Astrocyte of the spinal cord (primary cell): Measurements from ENCODE around the gene NEURL1B.

Experiments used
- DNase-seq: peaks from one replicate; pipeline ENCODE4 v3.0.0; 2011; ENCODE audit warnings: low read depth, low spot score
- H3K4me3 ChIP-seq: 2 replicates; pipeline ENCODE4 v1.5.1; 2011; ENCODE audit warnings: low read depth, mild to moderate bottlenecking, low read length, moderate library complexity
- CTCF ChIP-seq: IDR thresholded peaks from 2 replicates; pipeline ENCODE4 v1.5.1; 2012; ENCODE audit warnings: low read depth, mild to moderate bottlenecking, low read length, inconsistent platforms
- in situ Hi-C: cut with HindIII; loops from 2 replicates; pipeline ENCODE4 v1.10.0; 2017; ENCODE audit warnings: low sequenced_read_pairs

The NEURL1B gene

GRCh38 chr5:172681421-172681820 lies 40.4 kb downstream of the NEURL1B start:
- DNase-seq, result no peak
- no peak for TF ChIP-seq CTCF
- no peak overlapping the region for H3K4me3 ChIP-seq
- in situ Hi-C loops, result no loop called here

GRCh38 chr5:172683264-172683644 lies 42.2 kb downstream of the NEURL1B start:
- in situ Hi-C loops, result no loop called here

GRCh38 chr5:172683645-172684471 lies 42.8 kb downstream of the NEURL1B start:
- no peak for DNase-seq
- no peak for TF ChIP-seq CTCF
- H3K4me3 ChIP-seq, result no peak overlapping the region
- in situ Hi-C loops, result no loop called here

More at GRCh38 chr5:172683264-172683644, 42.2 kb downstream of the NEURL1B start:
- no peak for DNase-seq
- H3K4me3 ChIP-seq, result no peak overlapping the region
- no peak for TF ChIP-seq CTCF

GRCh38 chr5:172685091-172685490 lies 44.0 kb downstream of the NEURL1B start:
- no peak for TF ChIP-seq CTCF
- in situ Hi-C loops, result no loop called here
- no peak for DNase-seq
- H3K4me3 ChIP-seq, result no peak overlapping the region

- DNase-seq, result no peak
- no peak overlapping the region for H3K4me3 ChIP-seq
- TF ChIP-seq CTCF, result no peak
- in situ Hi-C loops, result no loop called here
These were observed 45.0 kb downstream of the NEURL1B start for GRCh38 chr5:172686111-172686510.

- TF ChIP-seq CTCF, result no peak
- in situ Hi-C loops, result no loop called here
- DNase-seq, result no peak
- H3K4me3 ChIP-seq, result no peak overlapping the region
These were observed 45.7 kb downstream of the NEURL1B start for GRCh38 chr5:172686539-172687390.
